IPS-15b (cell line): ENCODE measurements around the gene AHCYL2.
"Not testable (repeated sequence)": the region's sequence is repeated elsewhere in the genome, so short reads cannot be mapped to it uniquely, and the experiment has no call there.

Source experiments
- H3K27me3 ChIP-seq: one replicate; pipeline ENCODE4 v1.6.1; 2013; ENCODE audit warnings: low read length; ENCODE audit not compliant: control insufficient read depth, insufficient read depth
- H3K36me3 ChIP-seq: one replicate; pipeline ENCODE4 v1.6.1; 2013; ENCODE audit warnings: low read length; ENCODE audit not compliant: control insufficient read depth, insufficient read depth
- H3K4me1 ChIP-seq: one replicate; pipeline ENCODE4 v1.6.1; 2013; ENCODE audit warnings: mild to moderate bottlenecking, low read length; ENCODE audit not compliant: control insufficient read depth, insufficient read depth
- H3K4me3 ChIP-seq: one replicate; pipeline ENCODE4 v1.5.1; 2013; ENCODE audit warnings: low read depth, low read length
- H3K9ac ChIP-seq: one replicate; pipeline ENCODE4 v1.6.1; 2013; ENCODE audit warnings: low read depth, mild to moderate bottlenecking, low read length
- H3K9me3 ChIP-seq: one replicate; pipeline ENCODE4 v1.6.1; 2013; ENCODE audit warnings: mild to moderate bottlenecking, low read length; ENCODE audit not compliant: control insufficient read depth, insufficient read depth

The AHCYL2 gene

GRCh38 chr7:129347330-129347729 lies 122.5 kb downstream of the AHCYL2 start:
- H3K4me3 ChIP-seq = no peak overlapping the region

GRCh38 chr7:129348023-129348740 lies 123.4 kb downstream of the AHCYL2 start:
- H3K4me3 ChIP-seq = no peak overlapping the region

More at GRCh38 chr7:129347330-129347729, 122.5 kb downstream of the AHCYL2 start:
- no peak overlapping the region for H3K9ac ChIP-seq
- H3K4me1 ChIP-seq = peaks cover 3% of the 10 kb centered on the region
- no peaks in the 10 kb centered on the region for H3K36me3 ChIP-seq
- H3K9me3 ChIP-seq = no peaks in the 10 kb centered on the region
- no peaks in the 10 kb centered on the region for H3K27me3 ChIP-seq

GRCh38 chr7:129351320-129351719 lies 126.5 kb downstream of the AHCYL2 start:
- H3K9ac ChIP-seq = no peak overlapping the region
- no peaks in the 10 kb centered on the region for H3K9me3 ChIP-seq
- no peak overlapping the region for H3K4me3 ChIP-seq
- H3K27me3 ChIP-seq = no peaks in the 10 kb centered on the region
- H3K36me3 ChIP-seq = no peaks in the 10 kb centered on the region
- no peaks in the 10 kb centered on the region for H3K4me1 ChIP-seq

More at GRCh38 chr7:129348023-129348740, 123.4 kb downstream of the AHCYL2 start:
- Histone ChIP-seq H3K27me3 (no peaks in the 10 kb centered on the region), H3K9ac (no peak overlapping the region), H3K9me3 (no peaks in the 10 kb centered on the region), H3K4me1 (no peaks in the 10 kb centered on the region), H3K36me3 (no peaks in the 10 kb centered on the region)

GRCh38 chr7:129353104-129353503 lies 128.3 kb downstream of the AHCYL2 start:
- H3K9ac ChIP-seq, H3K27me3 ChIP-seq, H3K4me3 ChIP-seq, H3K9me3 ChIP-seq, H3K36me3 ChIP-seq, H3K4me1 ChIP-seq: not testable (repeated sequence)

- Histone ChIP-seq H3K4me3 (no peak overlapping the region), H3K4me1 (no peaks in the 10 kb centered on the region), H3K27me3 (no peaks in the 10 kb centered on the region)
Measured at GRCh38 chr7:129354428-129355157, 129.8 kb downstream of the AHCYL2 start.

GRCh38 chr7:129356176-129356575 lies 131.3 kb downstream of the AHCYL2 start:
- H3K36me3 ChIP-seq = no peaks in the 10 kb centered on the region

More at GRCh38 chr7:129354428-129355157, 129.8 kb downstream of the AHCYL2 start:
- Histone ChIP-seq H3K9ac (no peak overlapping the region), H3K36me3 (no peaks in the 10 kb centered on the region), H3K9me3 (no peaks in the 10 kb centered on the region)

GRCh38 chr7:129359176-129359575 lies 134.3 kb downstream of the AHCYL2 start:
- no peaks in the 10 kb centered on the region for H3K9me3 ChIP-seq
- H3K4me3 ChIP-seq = no peak overlapping the region
- H3K4me1 ChIP-seq = no peaks in the 10 kb centered on the region
- no peaks in the 10 kb centered on the region for H3K27me3 ChIP-seq
- H3K9ac ChIP-seq = no peak overlapping the region
- no peaks in the 10 kb centered on the region for H3K36me3 ChIP-seq

More at GRCh38 chr7:129356176-129356575, 131.3 kb downstream of the AHCYL2 start:
- H3K27me3 ChIP-seq = no peaks in the 10 kb centered on the region
- H3K4me1 ChIP-seq = no peaks in the 10 kb centered on the region
- no peaks in the 10 kb centered on the region for H3K9me3 ChIP-seq
- no peak overlapping the region for H3K4me3 ChIP-seq
- no peak overlapping the region for H3K9ac ChIP-seq

GRCh38 chr7:129359638-129360037 lies 134.8 kb downstream of the AHCYL2 start:
- H3K9ac ChIP-seq = no peak overlapping the region
- H3K9me3 ChIP-seq = no peaks in the 10 kb centered on the region
- H3K36me3 ChIP-seq = no peaks in the 10 kb centered on the region
- H3K4me1 ChIP-seq = no peaks in the 10 kb centered on the region
- no peak overlapping the region for H3K4me3 ChIP-seq
- no peaks in the 10 kb centered on the region for H3K27me3 ChIP-seq

GRCh38 chr7:129361771-129362170 lies 136.9 kb downstream of the AHCYL2 start:
- no peaks in the 10 kb centered on the region for H3K27me3 ChIP-seq
- H3K4me1 ChIP-seq = no peaks in the 10 kb centered on the region
- no peaks in the 10 kb centered on the region for H3K9me3 ChIP-seq
- no peak overlapping the region for H3K4me3 ChIP-seq
- H3K9ac ChIP-seq = no peak overlapping the region
- H3K36me3 ChIP-seq = no peaks in the 10 kb centered on the region

- Histone ChIP-seq H3K9me3 (no peaks in the 10 kb centered on the region), H3K4me3 (no peak overlapping the region), H3K27me3 (no peaks in the 10 kb centered on the region), H3K9ac (no peak overlapping the region), H3K4me1 (peaks cover 4% of the 10 kb centered on the region), H3K36me3 (no peaks in the 10 kb centered on the region)
Measured at GRCh38 chr7:129362496-129362895, 137.7 kb downstream of the AHCYL2 start.

GRCh38 chr7:129367349-129367699 lies 142.5 kb downstream of the AHCYL2 start:
- Histone ChIP-seq H3K9me3 (no peaks in the 10 kb centered on the region), H3K4me3 (no peak overlapping the region), H3K27me3 (no peaks in the 10 kb centered on the region), H3K36me3 (no peaks in the 10 kb centered on the region), H3K9ac (no peak overlapping the region), H3K4me1 (peaks cover 15% of the 10 kb centered on the region)
